GM12865 (cell line): ENCODE results near the gene FANCG.

Experiments used
- DNase-seq: peaks from one replicate; pipeline ENCODE4 v3.0.0; 2010; ENCODE audit warnings: low read depth
- H3K4me3 ChIP-seq: 2 replicates; pipeline ENCODE4 v1.5.1; 2011; ENCODE audit warnings: mild to moderate bottlenecking, low read depth, low read length, control low read depth
- TF ChIP-seq, protein P1 (sequence below): IDR thresholded peaks from 2 replicates; pipeline ENCODE4 v1.5.1; 2011; ENCODE audit warnings: low read length, control low read depth, low read depth, inconsistent platforms; ENCODE audit not compliant: insufficient read depth; ENCODE audit errors: missing control alignments

The FANCG gene

DNA sequence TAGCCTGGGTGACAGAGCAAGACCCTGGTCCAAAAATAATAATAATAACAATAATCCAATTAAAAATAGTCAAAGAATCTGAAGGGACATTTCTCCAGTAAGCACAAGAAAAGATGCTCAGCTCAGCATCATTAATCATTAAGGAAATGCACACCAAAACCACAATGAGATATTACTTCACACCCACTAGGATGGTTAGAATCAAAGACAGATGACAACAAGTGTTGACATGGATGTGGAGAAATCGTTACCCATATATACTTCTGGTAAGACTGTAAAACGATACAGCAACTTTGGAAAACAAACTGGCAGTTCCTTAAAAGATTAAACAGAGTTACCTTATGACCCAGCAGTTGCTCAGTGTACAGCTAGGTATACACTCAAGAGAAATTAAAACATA lies 5.3 kb upstream of the FANCG start:
- no peak overlapping the region for H3K4me3 ChIP-seq
- no peak for DNase-seq
- TF ChIP-seq, protein P1, sequence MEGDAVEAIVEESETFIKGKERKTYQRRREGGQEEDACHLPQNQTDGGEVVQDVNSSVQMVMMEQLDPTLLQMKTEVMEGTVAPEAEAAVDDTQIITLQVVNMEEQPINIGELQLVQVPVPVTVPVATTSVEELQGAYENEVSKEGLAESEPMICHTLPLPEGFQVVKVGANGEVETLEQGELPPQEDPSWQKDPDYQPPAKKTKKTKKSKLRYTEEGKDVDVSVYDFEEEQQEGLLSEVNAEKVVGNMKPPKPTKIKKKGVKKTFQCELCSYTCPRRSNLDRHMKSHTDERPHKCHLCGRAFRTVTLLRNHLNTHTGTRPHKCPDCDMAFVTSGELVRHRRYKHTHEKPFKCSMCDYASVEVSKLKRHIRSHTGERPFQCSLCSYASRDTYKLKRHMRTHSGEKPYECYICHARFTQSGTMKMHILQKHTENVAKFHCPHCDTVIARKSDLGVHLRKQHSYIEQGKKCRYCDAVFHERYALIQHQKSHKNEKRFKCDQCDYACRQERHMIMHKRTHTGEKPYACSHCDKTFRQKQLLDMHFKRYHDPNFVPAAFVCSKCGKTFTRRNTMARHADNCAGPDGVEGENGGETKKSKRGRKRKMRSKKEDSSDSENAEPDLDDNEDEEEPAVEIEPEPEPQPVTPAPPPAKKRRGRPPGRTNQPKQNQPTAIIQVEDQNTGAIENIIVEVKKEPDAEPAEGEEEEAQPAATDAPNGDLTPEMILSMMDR, result no peak

DNA sequence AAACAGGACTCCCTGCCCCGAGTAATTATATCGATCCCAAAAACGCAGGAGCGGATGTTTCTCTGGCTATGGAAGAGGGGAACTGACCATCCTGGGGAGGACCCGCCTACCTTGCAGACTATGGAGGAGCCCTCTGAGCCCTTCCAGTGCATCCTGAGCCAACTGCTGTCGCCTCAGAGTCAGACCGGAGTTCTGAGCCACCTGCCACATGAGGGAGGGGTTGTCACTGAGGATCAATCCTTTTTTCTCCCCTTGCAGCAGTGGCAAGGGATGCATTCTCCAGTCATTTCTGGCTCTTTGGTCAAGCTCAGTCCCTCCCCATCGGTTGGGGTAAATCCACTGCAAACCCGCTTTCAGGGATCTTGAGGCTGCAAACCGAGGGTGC lies 709 bp downstream of the FANCG start:
- no peak for DNase-seq
- TF ChIP-seq, protein P1, result no peak
- peak overlapping the region; percentile 73 for H3K4me3 ChIP-seq

DNA sequence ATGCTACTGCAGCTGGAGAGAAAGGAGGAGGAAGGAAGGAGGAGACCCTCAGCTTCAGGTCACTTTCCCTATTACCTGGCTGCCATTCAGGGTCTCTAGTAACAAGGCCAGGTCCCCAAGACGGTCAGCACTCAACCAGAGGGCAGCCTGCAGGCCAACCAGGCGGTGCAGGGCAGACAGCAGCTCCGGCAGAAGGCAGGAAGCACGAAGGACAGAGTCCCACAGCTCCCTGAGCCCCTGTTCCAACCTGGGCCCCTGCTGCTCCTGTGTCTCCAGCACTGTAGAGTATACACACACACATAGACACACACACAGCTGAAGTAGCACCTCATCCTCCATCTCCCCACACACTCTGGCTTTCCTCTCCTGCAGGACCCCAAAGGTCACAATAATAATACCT lies 1.7 kb downstream of the FANCG start:
- H3K4me3 ChIP-seq, result peak overlapping the region; percentile 73; the same call in 1 of the 2 replicates
- DNase-seq, result no peak
- TF ChIP-seq, protein P1, result no peak

DNA sequence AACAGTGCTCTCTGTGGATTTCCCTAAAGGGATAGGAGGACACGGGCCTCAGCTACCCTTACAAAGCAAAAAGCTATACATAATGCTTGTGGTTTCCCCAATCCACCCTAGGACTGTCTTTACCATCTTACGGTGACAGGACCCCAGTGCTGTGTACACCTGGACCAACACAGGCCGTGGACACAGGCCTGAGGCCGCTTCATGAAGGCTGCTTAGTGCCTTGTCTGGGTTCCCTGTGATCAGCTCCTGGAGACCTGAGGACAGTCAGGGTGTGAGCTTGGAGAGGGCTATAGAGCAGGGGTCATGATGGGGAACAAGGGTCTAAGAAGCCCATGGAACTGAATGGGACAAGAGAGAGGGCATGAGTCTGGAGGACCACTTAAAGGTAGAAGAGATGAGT lies 2.9 kb downstream of the FANCG start:
- no peak for DNase-seq
- TF ChIP-seq, protein P1, result no peak
- H3K4me3 ChIP-seq, result no peak overlapping the region

DNA sequence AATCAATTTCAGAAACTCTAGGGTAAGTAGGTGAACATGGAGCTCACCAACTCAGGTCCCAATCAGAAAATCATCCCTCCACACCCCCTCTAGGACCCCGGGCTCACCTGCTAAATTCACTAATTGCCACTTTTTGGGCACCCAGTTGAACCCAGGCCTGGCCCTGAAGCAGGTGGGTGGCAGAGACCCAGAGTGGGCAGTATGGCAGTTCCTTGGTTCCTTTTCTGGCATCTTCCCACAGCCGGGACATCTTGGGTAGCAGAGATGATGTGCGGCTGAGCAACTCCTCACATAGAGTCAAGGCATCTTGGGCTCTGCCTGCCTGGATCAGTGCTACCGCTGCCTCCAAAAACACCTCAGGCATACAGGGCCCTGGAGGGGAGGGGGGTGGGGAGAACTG lies 4.4 kb downstream of the FANCG start:
- H3K4me3 ChIP-seq, result no peak overlapping the region
- DNase-seq, result no peak
- TF ChIP-seq, protein P1, result no peak

DNA sequence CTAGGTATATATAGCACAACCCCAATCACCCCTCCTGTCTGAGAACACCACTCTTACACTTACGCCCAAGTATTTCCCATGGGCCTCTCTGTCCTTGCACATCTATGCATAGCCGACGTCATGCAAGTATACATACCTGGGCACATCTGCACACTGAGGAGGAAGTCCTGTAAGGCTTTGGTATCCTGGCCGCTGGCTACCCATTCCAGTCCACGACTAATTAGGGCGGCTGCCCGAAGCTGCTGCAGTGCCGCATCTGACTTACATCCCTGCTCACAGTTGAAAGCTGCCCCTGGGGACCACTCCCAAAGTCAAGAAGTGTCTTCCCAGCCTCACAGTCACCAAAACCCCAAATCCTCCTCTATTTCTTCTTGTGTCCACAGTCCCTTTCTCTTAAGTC lies 5.0 kb downstream of the FANCG start:
- TF ChIP-seq, protein P1, result no peak
- no peak overlapping the region for H3K4me3 ChIP-seq
- DNase-seq, result no peak

DNA sequence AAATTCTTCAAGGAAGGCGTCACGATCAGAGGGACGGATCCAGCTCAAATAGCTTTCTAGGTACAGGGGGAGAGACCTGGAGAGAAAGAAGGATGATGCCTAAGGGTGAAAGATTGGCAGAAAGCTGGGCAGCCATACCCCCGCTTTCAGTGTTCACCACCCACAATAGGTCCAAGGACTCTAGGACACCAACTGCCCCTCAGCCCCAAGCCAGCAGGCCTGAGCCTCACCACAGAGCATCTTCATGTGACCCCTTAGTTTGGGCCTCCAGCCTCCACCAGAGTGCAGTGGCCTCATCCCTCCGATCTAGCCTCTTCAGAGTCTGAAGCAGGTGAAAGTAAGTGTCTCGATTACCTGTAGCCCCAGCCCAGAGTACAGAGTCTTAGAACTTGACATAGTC lies 5.6 kb downstream of the FANCG start:
- H3K4me3 ChIP-seq, result no peak overlapping the region
- TF ChIP-seq, protein P1, result no peak
- DNase-seq, result no peak
